ENCODE results near the gene CAMK2N1.

CAMK2N1 gene

GRCh38 chr1:20483833-20484518, 2.0 kb downstream of the CAMK2N1 start:
- in situ Hi-C loops (cut with MboI; ENCODE audit: low sequenced_read_pairs, unreplicated experiment): loop anchor here (25.0 kb wide), 1 partner anchor 572 kb away; the partner anchor contains the start of gene PLA2G2E
- DNase-seq (ENCODE audit: low spot score): no peak
- TF ChIP-seq, protein P1, sequence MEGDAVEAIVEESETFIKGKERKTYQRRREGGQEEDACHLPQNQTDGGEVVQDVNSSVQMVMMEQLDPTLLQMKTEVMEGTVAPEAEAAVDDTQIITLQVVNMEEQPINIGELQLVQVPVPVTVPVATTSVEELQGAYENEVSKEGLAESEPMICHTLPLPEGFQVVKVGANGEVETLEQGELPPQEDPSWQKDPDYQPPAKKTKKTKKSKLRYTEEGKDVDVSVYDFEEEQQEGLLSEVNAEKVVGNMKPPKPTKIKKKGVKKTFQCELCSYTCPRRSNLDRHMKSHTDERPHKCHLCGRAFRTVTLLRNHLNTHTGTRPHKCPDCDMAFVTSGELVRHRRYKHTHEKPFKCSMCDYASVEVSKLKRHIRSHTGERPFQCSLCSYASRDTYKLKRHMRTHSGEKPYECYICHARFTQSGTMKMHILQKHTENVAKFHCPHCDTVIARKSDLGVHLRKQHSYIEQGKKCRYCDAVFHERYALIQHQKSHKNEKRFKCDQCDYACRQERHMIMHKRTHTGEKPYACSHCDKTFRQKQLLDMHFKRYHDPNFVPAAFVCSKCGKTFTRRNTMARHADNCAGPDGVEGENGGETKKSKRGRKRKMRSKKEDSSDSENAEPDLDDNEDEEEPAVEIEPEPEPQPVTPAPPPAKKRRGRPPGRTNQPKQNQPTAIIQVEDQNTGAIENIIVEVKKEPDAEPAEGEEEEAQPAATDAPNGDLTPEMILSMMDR (IDR thresholded peaks at IDR 0.05; ENCODE audit: borderline replicate concordance, control extremely low read depth, extremely low read depth, insufficient read depth, missing control alignments): no peak

- in situ Hi-C loops (cut with MboI; ENCODE audit: low sequenced_read_pairs, unreplicated experiment): loop anchor here (25.0 kb wide), 1 partner anchor 571 kb away; the partner anchor contains the start of gene PLA2G2E
Observed at GRCh38 chr1:20483098-20483832, 2.7 kb downstream of the CAMK2N1 start.

DNA sequence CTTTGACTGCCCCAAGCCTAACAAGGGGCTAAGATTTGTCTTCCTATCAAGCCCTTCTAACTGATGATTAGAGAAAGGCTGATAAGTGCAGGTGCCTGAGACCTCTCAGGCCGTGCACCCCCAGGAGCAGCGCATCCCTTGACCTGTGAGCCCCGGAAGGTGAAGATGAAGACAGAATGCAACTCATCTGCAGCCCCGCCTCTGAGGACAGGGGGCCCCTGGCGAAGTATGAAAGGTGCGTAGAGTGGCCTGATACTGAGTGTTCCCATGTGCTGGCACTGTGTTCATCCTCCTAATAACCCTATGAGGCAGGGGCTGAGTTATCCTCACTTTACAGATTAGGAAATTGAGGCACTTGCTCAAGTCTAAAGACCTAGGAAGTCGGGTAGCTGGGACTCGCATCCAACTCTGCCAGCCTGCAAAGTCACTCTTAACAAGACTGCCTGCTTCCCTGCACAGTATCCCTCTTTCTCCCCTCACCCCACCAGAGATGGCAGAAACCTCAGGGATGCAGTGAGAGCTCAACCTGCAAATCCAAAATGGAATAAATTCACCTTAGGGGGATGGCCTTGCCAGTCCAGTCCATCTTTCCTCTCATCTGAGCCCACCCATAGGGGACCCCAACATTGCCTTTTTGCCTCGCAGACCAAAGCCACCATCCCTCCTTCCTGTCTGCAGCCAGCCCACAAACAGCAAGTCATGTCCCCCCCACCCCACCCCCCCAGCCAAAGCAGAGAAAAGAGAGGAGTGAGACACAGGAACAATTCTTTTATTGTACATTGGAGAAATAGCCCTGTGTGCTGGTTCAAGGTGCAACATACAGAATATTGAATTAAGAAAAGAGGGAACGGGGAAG, 4.1 kb downstream of the CAMK2N1 start:
- in situ Hi-C loops (cut with MboI; ENCODE audit: low sequenced_read_pairs, unreplicated experiment): loop anchor here (25.0 kb wide), 1 partner anchor 570 kb away; the partner anchor contains the start of gene PLA2G2E
- no peak for DNase-seq (ENCODE audit: low spot score)
- TF ChIP-seq, protein P1 (IDR thresholded peaks at IDR 0.05; ENCODE audit: borderline replicate concordance, control extremely low read depth, extremely low read depth, insufficient read depth, missing control alignments): no peak

More at GRCh38 chr1:20483098-20483832, 2.7 kb downstream of the CAMK2N1 start:
- no peak for DNase-seq (ENCODE audit: low spot score)
- TF ChIP-seq, protein P1 (IDR thresholded peaks at IDR 0.05; ENCODE audit: borderline replicate concordance, control extremely low read depth, extremely low read depth, insufficient read depth, missing control alignments): no peak

- DNase-seq (ENCODE audit: low spot score): no peak
- TF ChIP-seq, protein P1 (IDR thresholded peaks at IDR 0.05; ENCODE audit: borderline replicate concordance, control extremely low read depth, extremely low read depth, insufficient read depth, missing control alignments): no peak
- in situ Hi-C loops (cut with MboI; ENCODE audit: low sequenced_read_pairs, unreplicated experiment): loop anchor here (25.0 kb wide), 1 partner anchor 569 kb away; the partner anchor contains the start of gene PLA2G2E
Observed at GRCh38 chr1:20480951-20481617, 4.9 kb downstream of the CAMK2N1 start.

- TF ChIP-seq, protein P1 (IDR thresholded peaks at IDR 0.05; ENCODE audit: borderline replicate concordance, control extremely low read depth, extremely low read depth, insufficient read depth, missing control alignments): no peak
- no peak for DNase-seq (ENCODE audit: low spot score)
- in situ Hi-C loops (cut with MboI; ENCODE audit: low sequenced_read_pairs, unreplicated experiment): loop anchor here (25.0 kb wide), 1 partner anchor 568 kb away; the partner anchor contains the start of gene PLA2G2E
Observed at GRCh38 chr1:20480243-20480944, 5.6 kb downstream of the CAMK2N1 start.
